BE2C (cell line): ENCODE results near the gene SENP1.

Source experiments
- DNase-seq: peaks from one replicate; pipeline ENCODE4 v3.0.0-alpha.2; 2020
- H3K27me3 ChIP-seq: fragments of 250-450 bp; sonication (Bioruptor Pico); 2 replicates; pipeline ENCODE4 v1.5.1; 2020; ENCODE audit warnings: mild to moderate bottlenecking
- H3K36me3 ChIP-seq: fragments of 250-450 bp; sonication (Bioruptor Pico); 2 replicates; pipeline ENCODE4 v1.5.1; 2020; ENCODE audit warnings: mild to moderate bottlenecking
- H3K4me1 ChIP-seq: fragments of 250-450 bp; sonication (Bioruptor Pico); 2 replicates; pipeline ENCODE4 v1.5.1; 2020
- H3K4me3 ChIP-seq: 2 replicates; pipeline ENCODE4 v1.5.1; 2011; ENCODE audit warnings: low read depth, low read length
- H3K9me3 ChIP-seq: fragments of 250-450 bp; sonication (Bioruptor Pico); 2 replicates; pipeline ENCODE4 v1.5.1; 2020
- TF ChIP-seq, protein P1 (sequence below): IDR thresholded peaks from 2 replicates; pipeline ENCODE4 v1.5.1; 2012; ENCODE audit warnings: mild to moderate bottlenecking, low read depth, low read length

SENP1 gene

GRCh38 chr12:48024735-48025134 is 81.1 kb downstream of the SENP1 start:
- Histone ChIP-seq H3K4me1 (no peaks in the 10 kb centered on the region), H3K36me3 (no peaks in the 10 kb centered on the region), H3K27me3 (peaks cover under 1% of the 10 kb centered on the region), H3K4me3 (no peak overlapping the region), H3K9me3 (no peaks in the 10 kb centered on the region)
- TF ChIP-seq, protein P1, sequence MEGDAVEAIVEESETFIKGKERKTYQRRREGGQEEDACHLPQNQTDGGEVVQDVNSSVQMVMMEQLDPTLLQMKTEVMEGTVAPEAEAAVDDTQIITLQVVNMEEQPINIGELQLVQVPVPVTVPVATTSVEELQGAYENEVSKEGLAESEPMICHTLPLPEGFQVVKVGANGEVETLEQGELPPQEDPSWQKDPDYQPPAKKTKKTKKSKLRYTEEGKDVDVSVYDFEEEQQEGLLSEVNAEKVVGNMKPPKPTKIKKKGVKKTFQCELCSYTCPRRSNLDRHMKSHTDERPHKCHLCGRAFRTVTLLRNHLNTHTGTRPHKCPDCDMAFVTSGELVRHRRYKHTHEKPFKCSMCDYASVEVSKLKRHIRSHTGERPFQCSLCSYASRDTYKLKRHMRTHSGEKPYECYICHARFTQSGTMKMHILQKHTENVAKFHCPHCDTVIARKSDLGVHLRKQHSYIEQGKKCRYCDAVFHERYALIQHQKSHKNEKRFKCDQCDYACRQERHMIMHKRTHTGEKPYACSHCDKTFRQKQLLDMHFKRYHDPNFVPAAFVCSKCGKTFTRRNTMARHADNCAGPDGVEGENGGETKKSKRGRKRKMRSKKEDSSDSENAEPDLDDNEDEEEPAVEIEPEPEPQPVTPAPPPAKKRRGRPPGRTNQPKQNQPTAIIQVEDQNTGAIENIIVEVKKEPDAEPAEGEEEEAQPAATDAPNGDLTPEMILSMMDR, result no peak
- DNase-seq, result no peak

GRCh38 chr12:48023386-48023785 is 82.5 kb downstream of the SENP1 start:
- DNase-seq, result no peak

DNA sequence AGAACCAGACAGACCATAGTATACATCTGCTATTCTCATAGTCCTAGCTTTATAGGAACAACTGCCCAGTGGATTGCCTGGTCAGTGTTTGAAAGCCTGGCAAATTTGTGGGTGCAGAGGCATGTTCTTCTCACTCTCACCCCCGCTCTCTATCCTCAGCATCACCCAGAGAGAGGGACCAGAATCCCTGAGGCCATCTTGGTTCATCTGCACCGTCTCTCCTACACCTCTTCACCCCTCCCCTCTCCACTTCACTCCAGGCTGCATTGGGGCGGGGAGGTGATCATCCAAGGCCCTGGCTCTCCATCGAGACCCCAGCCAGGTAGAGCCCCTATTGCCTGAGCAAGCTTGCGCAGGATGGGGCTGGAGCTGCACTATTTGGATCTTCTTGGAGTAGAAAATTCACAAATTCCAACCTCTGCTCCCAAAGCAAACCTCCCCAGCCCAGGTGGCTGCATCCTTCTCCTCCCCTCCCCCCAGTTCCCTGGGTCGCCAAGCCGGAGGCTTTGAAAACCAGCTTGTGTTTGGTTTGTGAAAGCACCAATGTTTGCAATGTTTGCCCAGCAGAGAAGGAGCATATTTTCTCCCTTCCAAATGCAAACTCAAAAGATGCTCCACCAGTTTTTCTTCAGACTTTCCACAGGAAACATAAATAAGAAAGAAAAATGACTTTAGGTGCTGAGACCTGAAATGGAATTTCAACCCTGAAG is 83.0 kb downstream of the SENP1 start:
- Histone ChIP-seq H3K36me3 (no peaks in the 10 kb centered on the region), H3K9me3 (no peaks in the 10 kb centered on the region), H3K4me1 (no peaks in the 10 kb centered on the region), H3K27me3 (peaks cover 13% of the 10 kb centered on the region), H3K4me3 (no peak overlapping the region)
- DNase-seq, result no peak
- TF ChIP-seq, protein P1, result no peak

More at GRCh38 chr12:48023386-48023785, 82.5 kb downstream of the SENP1 start:
- H3K36me3 ChIP-seq, result no peaks in the 10 kb centered on the region
- TF ChIP-seq, protein P1, result no peak
- no peaks in the 10 kb centered on the region for H3K4me1 ChIP-seq
- no peaks in the 10 kb centered on the region for H3K9me3 ChIP-seq
- peaks cover 11% of the 10 kb centered on the region for H3K27me3 ChIP-seq
- no peak overlapping the region for H3K4me3 ChIP-seq

- H3K27me3 ChIP-seq, result peaks cover 13% of the 10 kb centered on the region
- no peaks in the 10 kb centered on the region for H3K9me3 ChIP-seq
- no peak overlapping the region for H3K4me3 ChIP-seq
- DNase-seq, result no peak
- TF ChIP-seq, protein P1, result no peak
- no peaks in the 10 kb centered on the region for H3K4me1 ChIP-seq
- no peaks in the 10 kb centered on the region for H3K36me3 ChIP-seq
Measured at GRCh38 chr12:48022180-48022521, 83.7 kb downstream of the SENP1 start.

GRCh38 chr12:48021485-48022179 is 84.2 kb downstream of the SENP1 start:
- H3K9me3 ChIP-seq, result no peaks in the 10 kb centered on the region
- no peaks in the 10 kb centered on the region for H3K4me1 ChIP-seq
- H3K27me3 ChIP-seq, result peaks cover 13% of the 10 kb centered on the region
- H3K36me3 ChIP-seq, result no peaks in the 10 kb centered on the region
- H3K4me3 ChIP-seq, result no peak overlapping the region
- TF ChIP-seq, protein P1, result no peak
- DNase-seq, result no peak

DNA sequence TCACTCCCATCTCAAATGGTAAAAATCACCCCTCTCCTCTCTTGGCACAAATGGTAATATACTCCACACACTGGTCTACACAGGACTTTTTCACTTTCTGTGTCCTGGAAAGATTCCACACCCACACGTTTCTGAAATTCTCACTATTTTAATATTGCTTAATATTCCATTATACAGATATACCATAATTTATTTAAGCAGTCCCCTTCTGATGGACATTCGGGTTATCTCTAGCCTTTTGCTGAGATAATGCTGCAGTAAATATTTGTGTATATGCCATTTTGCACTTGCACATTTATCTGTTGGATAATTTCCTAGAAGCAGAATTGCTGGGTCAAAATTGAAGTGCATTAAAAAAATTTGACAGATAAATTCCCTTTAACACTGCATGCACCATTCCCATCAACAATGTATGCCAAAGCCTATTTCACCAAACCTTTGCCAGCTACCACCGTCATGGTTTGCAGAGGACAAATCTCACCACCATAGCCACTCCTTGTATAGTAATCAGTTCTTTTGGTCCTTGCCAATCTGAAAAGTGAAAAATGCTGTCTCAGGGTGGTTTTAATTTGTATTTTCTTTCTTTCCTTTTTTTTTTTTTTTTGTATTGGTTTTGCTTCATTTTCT is 86.1 kb downstream of the SENP1 start:
- H3K4me3 ChIP-seq, result no peak overlapping the region
- H3K9me3 ChIP-seq, result no peaks in the 10 kb centered on the region
- peaks cover 17% of the 10 kb centered on the region for H3K27me3 ChIP-seq
- DNase-seq, result no peak
- no peaks in the 10 kb centered on the region for H3K36me3 ChIP-seq
- TF ChIP-seq, protein P1, result no peak
- no peaks in the 10 kb centered on the region for H3K4me1 ChIP-seq
